ENCODE results near the gene ZCCHC4. TPM values are rescaled to one million over a fixed set of nuclear protein-coding genes. Genes with fewer than 3 reads are reported as not detected.

Gene ZCCHC4
- 5.8 and 9.2 TPM in 2 replicates for total RNA-seq

GRCh38 chr4:25312496-25313200 lies at the start of gene ZCCHC4:
TSS of gene ZCCHC4 (plus strand) at chr4:25312774. CDS start at chr4:25312810, 36 bp downstream.

DNA sequence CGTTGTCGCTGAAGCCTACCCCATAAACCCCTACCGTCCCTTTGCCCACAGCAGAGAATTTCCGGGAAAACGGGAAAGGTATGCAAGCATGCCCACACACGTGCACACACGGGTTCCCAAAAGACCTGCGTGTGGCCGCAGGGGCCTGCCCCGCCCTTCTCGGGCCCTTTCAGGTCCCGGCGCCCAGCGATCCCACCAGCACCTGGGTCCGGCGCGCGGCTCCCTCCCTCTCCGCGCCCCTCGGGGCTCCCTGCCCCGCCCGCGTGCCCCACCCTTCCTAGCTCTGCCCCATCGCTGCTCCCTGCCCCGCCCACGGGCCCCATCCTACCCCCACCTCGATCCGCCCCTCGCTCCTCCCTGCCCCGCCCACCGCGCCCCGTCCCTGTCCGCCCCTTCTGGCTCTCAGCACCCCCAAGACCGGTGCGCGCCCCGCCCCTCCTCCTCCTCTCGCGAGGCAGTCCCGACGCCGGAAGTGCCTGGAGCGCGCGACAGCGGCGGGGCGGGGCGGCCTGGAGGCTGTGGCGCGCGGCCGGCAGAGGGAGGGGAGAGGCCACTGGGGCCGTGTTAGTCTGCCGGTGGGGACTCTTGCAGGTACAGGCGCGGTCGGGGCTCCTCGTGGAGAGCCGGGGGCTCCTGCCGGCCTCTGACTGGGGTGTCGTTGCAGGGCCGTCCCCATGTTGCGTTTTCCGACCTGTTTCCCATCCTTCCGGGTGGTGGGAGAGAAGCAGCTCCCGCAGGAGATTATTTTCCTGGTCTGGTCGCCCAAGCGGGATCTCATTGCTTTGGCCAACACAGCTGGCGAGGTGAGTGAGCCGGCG lies 64.4 kb downstream of the ZCCHC4 start, which contains the start of gene ANAPC4:
Gene ANAPC4 (plus strand): TSS at position 510 of the 818 bp plus-strand sequence. CDS start 165 bp downstream, at position 675.

Other genes starting within 250 kb of the ZCCHC4 start
- 6.5 and 7.0 TPM in 2 replicates for gene SEPSECS, start 152.3 kb upstream of the ZCCHC4 start, total RNA-seq
- 17.1 and 20.9 TPM in 2 replicates for gene PI4K2B, start 78.7 kb upstream of the ZCCHC4 start, total RNA-seq
- gene ANAPC4, start 64.5 kb downstream of the ZCCHC4 start, total RNA-seq = 18.1 and 21.1 TPM in 2 replicates